Neural cell (in vitro differentiated cells): ENCODE measurements around the gene SCARB1. TPM values are rescaled to one million over a fixed set of nuclear protein-coding genes. Genes with fewer than 3 reads are reported as not detected.

Experiments
- H2AFZ ChIP-seq: fragments of 200-600, 300-800 bp; sonication (generic), shearing (Covaris generic); 2 replicates; pipeline ENCODE4 v1.6.0; 2014; ENCODE audit warnings: low read depth, mild to moderate bottlenecking, antibody characterized with exemption, low read length, moderate library complexity
- H3F3A ChIP-seq: fragments of 200-600 bp; shearing (Covaris generic); 2 replicates; pipeline ENCODE4 v1.6.1; 2016; ENCODE audit warnings: mild to moderate bottlenecking, moderate library complexity, mixed read lengths, antibody characterized with exemption, low read length; ENCODE audit not compliant: insufficient read depth, poor library complexity, severe bottlenecking
- H3K27ac ChIP-seq: fragments of 200-600, 300-800 bp; sonication (generic), shearing (Covaris generic); 2 replicates; pipeline ENCODE4 v1.5.1; 2014; ENCODE audit warnings: mild to moderate bottlenecking, low read length, moderate library complexity
- H3K27me3 ChIP-seq: fragments of 300-800, 200-600 bp; sonication (generic), shearing (Covaris generic); 2 replicates; pipeline ENCODE4 v1.6.0; 2014; ENCODE audit warnings: mild to moderate bottlenecking, low read depth, low read length, moderate library complexity; ENCODE audit not compliant: insufficient read depth
- H3K36me3 ChIP-seq: fragments of 300-800, 200-600 bp; sonication (generic), shearing (Covaris generic); 2 replicates; pipeline ENCODE4 v1.5.1; 2014; ENCODE audit warnings: mild to moderate bottlenecking, antibody characterized with exemption, low read length, moderate library complexity; ENCODE audit not compliant: insufficient read depth
- H3K4me2 ChIP-seq: fragments of 300-800, 200-600 bp; sonication (generic), shearing (Covaris generic); 2 replicates; pipeline ENCODE4 v1.6.0; 2014; ENCODE audit warnings: mild to moderate bottlenecking, low read length
- H3K4me3 ChIP-seq: fragments of 300-800, 200-600 bp; sonication (generic), shearing (Covaris generic); 2 replicates; pipeline ENCODE4 v1.5.1; 2014; ENCODE audit warnings: mild to moderate bottlenecking, low read length, moderate library complexity
- H3K79me2 ChIP-seq: fragments of 200-600 bp; shearing (Covaris generic); replicated peaks from 2 replicates; pipeline ENCODE4 v1.6.0; 2014; ENCODE audit warnings: mild to moderate bottlenecking, low read length, moderate library complexity; ENCODE audit not compliant: insufficient read depth
- H3K9ac ChIP-seq: fragments of 300-800, 200-600 bp; sonication (generic), shearing (Covaris generic); 2 replicates; pipeline ENCODE4 v1.6.1; 2016; ENCODE audit warnings: mild to moderate bottlenecking, low read length, mixed read lengths
- H3K9me2 ChIP-seq: fragments of 200-600 bp; shearing (Covaris generic); 2 replicates; pipeline ENCODE4 v1.6.1; 2016; ENCODE audit warnings: mild to moderate bottlenecking, low read length, mixed read lengths; ENCODE audit not compliant: insufficient read depth
- H3K9me3 ChIP-seq: fragments of 200-600, 300-800 bp; sonication (generic), shearing (Covaris generic); 2 replicates; pipeline ENCODE4 v1.6.1; 2016; ENCODE audit warnings: mild to moderate bottlenecking, mixed run types, low read length, moderate library complexity, mixed read lengths
- H4K20me1 ChIP-seq: fragments of 200-600 bp; shearing (Covaris generic); 2 replicates; pipeline ENCODE4 v1.6.1; 2016; ENCODE audit warnings: mild to moderate bottlenecking, mixed run types; ENCODE audit not compliant: insufficient read depth
- CTCF ChIP-seq: fragments of 450-650 bp; IDR thresholded peaks from 2 replicates; pipeline ENCODE4 v1.5.1; 2014; ENCODE audit warnings: antibody characterized with exemption, mild to moderate bottlenecking, moderate library complexity; ENCODE audit not compliant: poor library complexity, severe bottlenecking
- EP300 ChIP-seq: fragments of 450-650 bp; conservative IDR thresholded peaks from 2 replicates; pipeline ENCODE4 v1.6.1; 2014; ENCODE audit warnings: antibody characterized with exemption, mild to moderate bottlenecking, moderate library complexity; ENCODE audit not compliant: poor library complexity, severe bottlenecking
- EZH2 ChIP-seq: fragments of 200-600, 300-800 bp; shearing (Covaris generic), sonication (generic); IDR thresholded peaks from 2 replicates; pipeline ENCODE4 v1.6.1; 2014; ENCODE audit warnings: antibody characterized with exemption, low read length, borderline replicate concordance, mild to moderate bottlenecking; ENCODE audit not compliant: insufficient read depth, poor library complexity, severe bottlenecking
- MXI1 ChIP-seq: fragments of 450-650 bp; conservative IDR thresholded peaks from 2 replicates; pipeline ENCODE4 v1.6.1; 2014; ENCODE audit warnings: antibody characterized with exemption, mild to moderate bottlenecking; ENCODE audit not compliant: poor library complexity, severe bottlenecking
- POLR2AphosphoS5 ChIP-seq: IDR thresholded peaks from 2 replicates; pipeline ENCODE4 v1.6.1; 2012
- RAD21 ChIP-seq: fragments of 450-650 bp; conservative IDR thresholded peaks from 2 replicates; pipeline ENCODE4 v1.6.1; 2014; ENCODE audit warnings: antibody characterized with exemption, mild to moderate bottlenecking, moderate library complexity
- SMC3 ChIP-seq: fragments of 450-650 bp; conservative IDR thresholded peaks from 2 replicates; pipeline ENCODE4 v1.6.1; 2014; ENCODE audit warnings: antibody characterized with exemption, mild to moderate bottlenecking, moderate library complexity; ENCODE audit not compliant: poor library complexity
- TAF1 ChIP-seq: IDR thresholded peaks from 2 replicates; pipeline ENCODE4 v1.6.1; 2012; ENCODE audit warnings: low read depth
- polyA plus RNA-seq: library from polyadenylated mRNA; depleted of rRNA; stranded (reverse); fragments of >200 nt; gene quantifications from 2 replicates; pipeline ENCODE4 v1.2.3, GENCODE V29; 2014
- TF ChIP-seq, protein P1 (sequence below): IDR thresholded peaks from 2 replicates; pipeline ENCODE4 v1.6.1; 2012; ENCODE audit warnings: borderline replicate concordance

SCARB1 gene
- polyA plus RNA-seq, 1 donor from 2014 or later, result 5.8 TPM

DNA sequence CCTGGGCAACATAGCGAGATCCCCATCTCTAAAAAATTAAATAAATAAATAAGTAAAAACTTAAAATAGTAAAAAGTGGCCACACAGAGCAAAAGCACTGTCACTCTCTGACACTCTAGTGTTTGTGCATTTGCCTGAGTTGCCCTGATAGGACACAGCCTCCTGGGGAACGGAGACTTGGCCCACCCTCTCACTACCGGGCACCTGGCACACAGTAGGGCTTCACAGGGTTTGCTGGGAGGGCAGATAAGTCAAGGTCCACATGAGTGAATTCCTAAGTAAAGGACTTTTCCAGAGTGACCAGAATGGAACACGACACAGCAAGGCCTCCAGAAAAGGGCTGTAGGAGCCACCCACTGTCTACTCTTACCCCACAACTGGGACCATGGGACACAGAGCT is 54.3 kb downstream of the SCARB1 start:
- H3F3A ChIP-seq, result no peaks in the 10 kb centered on the region
- H3K9me3 ChIP-seq, result no peaks in the 10 kb centered on the region
- no peaks in the 10 kb centered on the region for H4K20me1 ChIP-seq
- H3K4me3 ChIP-seq, result no peak overlapping the region
- no peaks in the 10 kb centered on the region for H3K27me3 ChIP-seq
- no peaks in the 10 kb centered on the region for H3K36me3 ChIP-seq
- no peak overlapping the region for H3K9ac ChIP-seq
- no peaks in the 10 kb centered on the region for H3K9me2 ChIP-seq
- no peak overlapping the region for H3K4me2 ChIP-seq
- no peak overlapping the region for H2AFZ ChIP-seq
- TF ChIP-seq MXI1 (no peak), EZH2 (no peak), EP300 (no peak), CTCF (no peak), RAD21 (no peak), POLR2AphosphoS5 (no peak), SMC3 (no peak), TAF1 (no peak)
- TF ChIP-seq, protein P1, sequence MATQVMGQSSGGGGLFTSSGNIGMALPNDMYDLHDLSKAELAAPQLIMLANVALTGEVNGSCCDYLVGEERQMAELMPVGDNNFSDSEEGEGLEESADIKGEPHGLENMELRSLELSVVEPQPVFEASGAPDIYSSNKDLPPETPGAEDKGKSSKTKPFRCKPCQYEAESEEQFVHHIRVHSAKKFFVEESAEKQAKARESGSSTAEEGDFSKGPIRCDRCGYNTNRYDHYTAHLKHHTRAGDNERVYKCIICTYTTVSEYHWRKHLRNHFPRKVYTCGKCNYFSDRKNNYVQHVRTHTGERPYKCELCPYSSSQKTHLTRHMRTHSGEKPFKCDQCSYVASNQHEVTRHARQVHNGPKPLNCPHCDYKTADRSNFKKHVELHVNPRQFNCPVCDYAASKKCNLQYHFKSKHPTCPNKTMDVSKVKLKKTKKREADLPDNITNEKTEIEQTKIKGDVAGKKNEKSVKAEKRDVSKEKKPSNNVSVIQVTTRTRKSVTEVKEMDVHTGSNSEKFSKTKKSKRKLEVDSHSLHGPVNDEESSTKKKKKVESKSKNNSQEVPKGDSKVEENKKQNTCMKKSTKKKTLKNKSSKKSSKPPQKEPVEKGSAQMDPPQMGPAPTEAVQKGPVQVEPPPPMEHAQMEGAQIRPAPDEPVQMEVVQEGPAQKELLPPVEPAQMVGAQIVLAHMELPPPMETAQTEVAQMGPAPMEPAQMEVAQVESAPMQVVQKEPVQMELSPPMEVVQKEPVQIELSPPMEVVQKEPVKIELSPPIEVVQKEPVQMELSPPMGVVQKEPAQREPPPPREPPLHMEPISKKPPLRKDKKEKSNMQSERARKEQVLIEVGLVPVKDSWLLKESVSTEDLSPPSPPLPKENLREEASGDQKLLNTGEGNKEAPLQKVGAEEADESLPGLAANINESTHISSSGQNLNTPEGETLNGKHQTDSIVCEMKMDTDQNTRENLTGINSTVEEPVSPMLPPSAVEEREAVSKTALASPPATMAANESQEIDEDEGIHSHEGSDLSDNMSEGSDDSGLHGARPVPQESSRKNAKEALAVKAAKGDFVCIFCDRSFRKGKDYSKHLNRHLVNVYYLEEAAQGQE, result no peak
- no peaks in the 10 kb centered on the region for H3K79me2 ChIP-seq
- no peak overlapping the region for H3K27ac ChIP-seq

- no peaks in the 10 kb centered on the region for H3K36me3 ChIP-seq
- no peak overlapping the region for H3K27ac ChIP-seq
- H3K4me2 ChIP-seq, result no peak overlapping the region
- no peaks in the 10 kb centered on the region for H4K20me1 ChIP-seq
- H3F3A ChIP-seq, result no peaks in the 10 kb centered on the region
- TF ChIP-seq EZH2 (no peak), RAD21 (no peak), POLR2AphosphoS5 (no peak), EP300 (no peak), MXI1 (no peak), TAF1 (no peak), CTCF (no peak), SMC3 (no peak)
- TF ChIP-seq, protein P1, result no peak
- H2AFZ ChIP-seq, result no peak overlapping the region
- no peak overlapping the region for H3K9ac ChIP-seq
- no peak overlapping the region for H3K4me3 ChIP-seq
- no peaks in the 10 kb centered on the region for H3K27me3 ChIP-seq
- no peaks in the 10 kb centered on the region for H3K9me3 ChIP-seq
- H3K79me2 ChIP-seq, result no peaks in the 10 kb centered on the region
- H3K9me2 ChIP-seq, result no peaks in the 10 kb centered on the region
Measured at GRCh38 chr12:124808272-124808671, 55.4 kb downstream of the SCARB1 start.
